ENCODE data around the gene NT5C3B.
A peak's percentile ranks its signal among the peaks of the same experiment; 100 is the strongest.

Gene NT5C3B

GRCh38 chr17:41806685-41807445, 29.2 kb downstream of the NT5C3B start:
- no peak for DNase-seq

GRCh38 chr17:41803049-41804020, 32.7 kb downstream of the NT5C3B start:
- DNase-seq: peak; percentile 39

DNA sequence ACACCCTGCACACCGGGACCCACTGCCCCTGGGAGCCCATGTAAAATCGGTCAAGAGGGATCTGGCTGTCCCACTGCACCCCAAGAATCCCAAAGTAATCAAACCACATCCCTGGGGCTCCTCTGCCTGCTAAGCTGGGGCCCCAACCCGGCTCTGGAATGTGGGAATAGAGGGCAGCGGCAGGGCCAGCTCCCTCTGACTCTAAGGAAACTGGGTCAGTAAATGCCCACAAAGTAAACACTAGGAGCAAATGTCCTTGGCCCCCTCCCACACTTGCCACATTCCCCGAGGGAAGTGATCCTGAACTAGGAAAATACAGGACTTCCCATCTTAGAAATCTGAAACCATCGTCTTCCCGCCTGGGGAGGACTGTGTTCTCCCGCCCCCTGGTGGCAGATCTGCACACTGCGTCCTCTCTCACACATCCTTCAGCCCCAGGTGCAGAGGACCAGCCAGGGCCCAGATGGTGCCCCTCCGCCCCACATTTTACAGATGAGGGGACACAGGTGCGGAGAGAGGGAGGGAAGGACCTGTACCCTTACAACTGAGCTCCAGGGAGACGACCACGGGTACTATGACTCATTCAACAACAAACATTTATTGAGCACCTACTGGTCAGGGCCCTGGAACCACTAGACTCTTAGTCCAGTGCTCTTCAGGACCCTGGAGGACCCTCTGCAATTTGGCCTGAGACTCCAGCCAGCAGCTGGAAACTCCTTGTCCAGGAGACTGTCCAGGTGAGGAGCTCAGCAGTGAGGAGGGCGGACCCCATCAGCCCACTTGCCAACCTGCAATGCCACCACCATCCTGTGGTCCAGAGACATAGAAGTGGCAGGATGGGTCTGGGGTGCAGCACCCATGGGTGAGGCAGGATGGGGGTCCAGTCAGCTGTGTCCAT, 34.4 kb downstream of the NT5C3B start:
- DNase-seq: peak; percentile 63

- DNase-seq: no peak
Measured at GRCh38 chr17:41800601-41801373, 35.2 kb downstream of the NT5C3B start.

DNA sequence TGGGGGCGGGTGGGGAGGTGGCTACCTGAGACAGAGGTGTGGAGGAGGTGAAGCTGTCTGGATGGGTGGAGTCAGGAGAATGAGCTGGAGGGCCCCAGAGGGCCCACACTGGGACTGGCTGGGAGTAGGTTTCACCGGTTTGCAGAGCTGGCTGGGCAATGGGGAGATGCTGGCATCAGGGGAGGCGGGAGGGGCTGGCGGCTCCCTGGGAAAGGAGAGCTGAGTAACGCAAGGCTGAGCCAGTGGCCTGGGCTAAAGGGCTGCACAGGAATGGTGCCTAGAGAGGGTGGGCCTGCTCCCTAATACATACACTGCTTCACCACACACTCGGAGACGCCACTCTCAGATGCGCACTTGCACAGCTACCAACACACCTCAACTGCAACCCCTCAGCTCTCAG, 36.7 kb downstream of the NT5C3B start:
- DNase-seq: no peak

- DNase-seq: no peak
Measured at GRCh38 chr17:41797377-41797776, 38.7 kb downstream of the NT5C3B start.

- peak; percentile 59 for DNase-seq
Measured at GRCh38 chr17:41796121-41796895, 39.7 kb downstream of the NT5C3B start.

DNA sequence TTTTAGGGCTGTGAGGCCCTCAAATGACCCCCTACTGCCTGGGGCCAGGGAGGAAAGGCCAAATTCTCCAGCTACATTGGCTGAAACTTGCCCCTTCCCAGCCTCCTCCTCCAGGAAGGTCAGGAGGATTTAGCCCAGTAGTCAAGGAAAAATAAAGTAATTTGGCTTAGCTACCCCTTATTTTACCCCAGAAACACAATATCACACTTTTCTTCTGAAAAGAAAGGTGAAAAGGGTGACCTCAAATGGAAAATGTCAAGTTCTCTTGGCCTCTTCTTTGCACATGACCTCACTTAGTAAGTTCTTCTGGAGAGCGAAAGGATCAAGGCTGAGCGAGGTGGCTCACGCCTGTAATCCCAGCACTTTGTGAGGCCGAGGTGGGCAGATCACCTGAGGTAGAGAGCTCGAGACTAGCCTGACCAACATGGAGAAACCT, 41.5 kb downstream of the NT5C3B start:
- no peak for DNase-seq

DNA sequence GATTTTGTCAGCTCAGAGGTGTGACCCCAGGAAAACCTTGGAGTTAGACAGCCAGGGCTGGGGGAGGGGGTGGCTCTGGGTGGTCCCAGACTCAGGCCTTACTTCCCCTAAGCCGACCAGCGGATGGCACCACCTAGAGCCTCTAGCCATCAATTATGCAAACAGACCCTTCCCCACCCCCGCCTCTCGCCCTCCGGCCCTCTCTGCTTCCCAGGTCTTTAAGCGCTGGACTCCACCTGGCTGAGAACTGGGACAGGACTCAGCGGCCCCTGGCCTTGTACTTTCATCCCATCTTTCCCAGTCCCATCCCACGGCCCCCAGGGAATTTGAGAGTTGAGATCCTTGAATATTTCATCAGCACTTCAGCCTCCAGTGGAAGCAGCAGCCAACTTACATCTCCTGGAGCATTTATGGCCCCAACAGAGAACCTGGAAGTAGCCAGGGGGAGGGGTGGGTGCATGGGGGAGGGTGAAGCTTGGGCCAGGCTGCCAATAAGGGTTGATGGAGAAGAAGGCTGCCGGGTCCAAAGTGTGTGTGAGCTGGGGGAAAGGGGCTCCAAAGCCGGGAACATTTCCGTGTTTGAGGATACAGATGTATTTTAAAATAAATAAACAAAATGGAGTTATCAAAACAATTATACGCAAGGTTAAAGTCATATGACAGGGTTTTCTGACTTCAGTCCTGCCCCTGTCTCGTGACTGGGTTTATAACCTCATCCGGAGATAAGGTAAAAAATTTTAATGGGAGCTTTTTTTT, 42.1 kb downstream of the NT5C3B start:
- no peak for DNase-seq

DNA sequence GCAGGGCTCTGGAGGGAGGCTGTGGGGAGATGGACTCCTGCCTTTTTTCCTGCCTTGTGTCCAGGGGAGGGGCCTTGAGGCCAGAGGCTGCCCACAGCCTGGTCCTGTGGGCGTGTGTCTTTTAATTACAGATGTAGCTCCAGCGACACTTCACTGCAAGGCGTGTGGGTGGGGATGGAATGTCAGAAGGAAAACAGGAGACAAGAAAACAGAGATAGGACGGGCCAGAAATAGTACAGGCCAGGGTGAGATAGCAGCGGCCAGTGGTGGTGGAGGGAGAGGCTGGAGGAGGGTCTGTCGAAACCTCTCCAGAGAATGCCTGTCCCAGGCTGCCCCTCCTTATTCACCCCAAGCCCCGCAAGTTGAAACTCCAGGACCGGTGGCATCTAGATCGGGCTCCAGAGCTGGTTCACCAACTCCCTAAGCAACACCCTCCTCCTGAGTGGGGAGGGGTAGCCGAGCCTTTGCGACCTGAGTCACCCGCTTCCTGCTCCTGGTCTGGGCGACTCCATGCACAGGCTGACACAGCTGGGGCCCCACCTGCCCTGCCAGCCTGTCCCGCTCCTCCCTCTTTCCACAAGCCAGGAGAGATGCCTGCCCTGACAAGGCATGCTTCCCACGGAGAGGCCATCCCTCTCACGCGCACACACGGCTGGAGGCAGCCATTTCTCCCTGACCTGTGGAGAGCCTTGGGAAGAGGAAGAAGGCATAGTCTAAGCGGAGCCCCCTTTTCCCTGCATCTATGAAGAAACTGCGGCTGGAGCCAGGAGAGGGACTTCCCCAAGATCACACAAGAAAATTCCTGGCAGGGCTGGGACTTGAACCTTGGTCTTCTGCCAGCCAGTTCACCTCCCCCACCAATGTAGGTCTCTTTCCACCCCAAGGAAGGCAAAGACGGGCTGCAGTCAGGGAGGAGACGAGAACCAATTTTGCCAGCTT, 42.9 kb downstream of the NT5C3B start:
- no peak for DNase-seq

GRCh38 chr17:41787021-41787418, 49.0 kb downstream of the NT5C3B start:
- no peak for DNase-seq

DNA sequence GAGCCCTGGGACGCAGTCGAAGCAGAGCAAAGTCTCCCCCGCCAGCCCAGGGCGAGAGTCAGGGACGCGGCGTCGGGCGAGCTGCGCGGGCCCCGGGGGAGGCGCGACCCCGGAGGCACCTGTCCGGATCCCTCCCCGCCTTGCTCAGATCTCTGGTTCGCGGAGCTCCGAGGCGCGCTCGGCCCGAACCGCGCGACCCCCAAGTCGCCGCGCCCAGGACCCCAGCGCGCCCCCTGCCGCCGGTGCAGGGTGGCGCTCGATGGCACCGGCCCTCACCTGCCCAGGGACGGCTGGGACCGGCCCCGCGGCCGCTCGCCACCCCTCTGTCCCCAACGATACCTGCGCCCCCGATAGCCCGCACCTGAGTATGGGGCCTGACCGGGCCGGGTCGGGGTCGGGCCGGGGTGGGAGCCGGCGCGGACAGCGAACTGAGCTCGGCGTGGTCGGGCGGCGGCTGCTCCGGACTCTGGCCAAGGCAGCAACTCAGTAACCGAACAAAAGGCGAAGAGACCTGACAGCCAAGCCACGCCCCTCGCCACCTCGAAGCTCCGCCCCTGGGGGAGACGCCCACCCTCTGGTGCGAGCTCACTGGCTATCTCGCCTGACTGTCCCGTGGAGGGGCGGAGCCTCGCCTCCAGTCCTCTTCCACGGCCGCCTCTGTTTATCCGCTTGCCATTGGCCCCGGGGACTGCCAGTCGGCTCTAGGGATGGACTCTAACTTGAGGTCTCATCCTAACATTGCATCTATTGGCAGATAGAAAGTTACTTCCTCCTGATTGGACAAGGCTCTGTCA, 49.6 kb downstream of the NT5C3B start, which contains the start of gene JUP:
JUP (minus strand) TSS at position 485 of the 794 bp plus-strand sequence. CDS start 14,857 bp downstream, outside the sequence.
- DNase-seq: peak; percentile 100

DNA sequence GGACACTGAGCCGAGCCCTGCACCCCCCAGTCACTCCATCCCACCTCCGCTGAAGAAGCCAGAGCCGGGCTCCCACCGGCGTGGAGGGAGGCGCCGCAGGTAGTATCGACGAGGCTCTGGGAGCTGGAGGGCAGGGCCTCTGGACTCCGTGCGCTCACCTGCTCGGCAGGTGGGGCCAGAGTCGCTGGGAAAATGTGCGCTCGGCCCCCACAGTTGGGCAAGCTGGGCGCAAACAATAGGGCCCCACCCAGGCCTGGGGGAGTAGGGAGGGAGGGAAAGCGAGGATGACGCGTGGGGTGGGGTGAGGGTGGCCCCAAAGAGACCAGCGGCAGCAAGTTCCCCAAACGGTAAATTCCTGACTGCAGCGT, 50.2 kb downstream of the NT5C3B start:
- peak; percentile 52 for DNase-seq

DNA sequence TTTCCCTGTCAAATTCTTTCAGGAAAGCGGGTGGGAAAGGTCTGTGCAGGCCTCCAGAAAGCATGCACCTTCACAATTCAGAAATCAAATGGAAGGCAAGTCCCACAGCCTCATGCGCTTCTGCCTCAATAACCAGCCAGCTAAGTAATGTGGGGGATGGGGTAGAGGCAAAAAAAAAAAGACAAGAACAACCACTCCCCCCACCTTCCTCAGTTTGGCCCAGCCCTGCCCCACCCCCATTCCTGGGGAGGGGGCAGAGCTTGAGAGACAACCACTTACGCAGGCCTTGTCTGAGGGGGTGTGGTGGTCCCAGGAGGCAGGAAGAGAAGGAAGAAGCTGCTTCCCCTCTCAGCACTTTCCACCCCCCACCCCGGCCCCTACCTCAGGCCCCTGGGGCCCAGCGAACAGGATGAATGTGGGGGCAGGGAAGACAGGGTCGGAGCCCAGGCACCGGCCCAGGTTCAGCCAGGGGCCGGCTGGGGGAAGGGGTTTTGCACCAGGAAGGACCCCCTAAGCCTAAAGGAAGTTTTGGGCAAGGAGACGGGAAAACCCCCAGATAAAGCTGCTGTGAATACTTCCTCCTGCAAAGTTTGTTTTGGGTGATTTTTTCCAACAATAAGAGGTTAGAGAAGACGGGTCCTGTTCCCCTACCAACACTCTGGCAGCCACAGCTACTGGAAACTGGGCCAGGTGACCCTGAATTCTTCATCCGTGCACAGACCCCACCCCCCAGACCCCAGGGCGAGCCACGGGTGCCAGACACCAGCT, 50.8 kb downstream of the NT5C3B start:
- DNase-seq: peak; percentile 32

GRCh38 chr17:41784207-41784744, 51.8 kb downstream of the NT5C3B start:
- peak; percentile 84 for DNase-seq

GRCh38 chr17:41782142-41782541, 53.9 kb downstream of the NT5C3B start:
- no peak for DNase-seq

All from inflammatory macrophage treated with lipopolysaccharide for 4 hours (primary cell).